ENCODE results near the gene MOGAT3. TPM values are rescaled to one million over a fixed set of nuclear protein-coding genes. Genes with fewer than 3 reads are reported as not detected.

The MOGAT3 gene
- total RNA-seq, 1 experiment from 2014 or later = 0.15 TPM

GRCh38 chr7:101163279-101164070 lies 37.4 kb downstream of the MOGAT3 start:
- H3K79me1 ChIP-seq (ENCODE audit: insufficient read depth, low read depth, low read length, poor library complexity, severe bottlenecking) = no peaks in the 10 kb centered on the region
- H2BK15ac ChIP-seq (ENCODE audit: low read depth, low read length) = no peak overlapping the region
- no peak overlapping the region for H2AK5ac ChIP-seq (ENCODE audit: insufficient read length, low read length)
- no peak overlapping the region for H2BK12ac ChIP-seq (ENCODE audit: insufficient read length, low read depth, low read length)
- H3K14ac ChIP-seq (ENCODE audit: insufficient read depth, low read length) = no peak overlapping the region
- H3K27me3 Mint-ChIP-seq (ENCODE audit: low read depth) = peaks cover 37% of the 10 kb centered on the region
- no peak overlapping the region for H3K18ac ChIP-seq (ENCODE audit: insufficient read length, low read depth, low read length)
- H4K8ac ChIP-seq (replicated peaks; ENCODE audit: insufficient read length, low read depth, low read length) = no peak overlapping the region
- H3K36me3 Mint-ChIP-seq (ENCODE audit: insufficient read depth in 1 of 3, low read depth in 3 of 3) = peaks cover 0 to 8% (median 7%) of the 10 kb centered on the region in 3 experiments; a peak in 3 of 7 replicates
- peaks cover 3% of the 10 kb centered on the region; the same call in 1 of the 2 replicates for H3K27me3 ChIP-seq (ENCODE audit: insufficient read depth, low read length)
- H4K20me1 ChIP-seq (ENCODE audit: control insufficient read depth, insufficient read depth, insufficient read length) = no peaks in the 10 kb centered on the region
- H2BK120ac ChIP-seq (ENCODE audit: low read depth, low read length, poor library complexity, severe bottlenecking) = no peak overlapping the region
- no peak overlapping the region for H3K27ac ChIP-seq (ENCODE audit: insufficient read length, low read depth, low read length)
- no peak overlapping the region for H2AFZ ChIP-seq (ENCODE audit: low read length)
- no peaks in the 10 kb centered on the region for H3K9me3 Mint-ChIP-seq
- H2BK20ac ChIP-seq (ENCODE audit: low read depth, low read length, poor library complexity, severe bottlenecking) = no peak overlapping the region
- no peak overlapping the region for H3K4ac ChIP-seq (ENCODE audit: low read depth, low read length)
- no peak overlapping the region for H3K56ac ChIP-seq (ENCODE audit: insufficient read length, low read depth, low read length)
- no peak overlapping the region for H3T11ph ChIP-seq (ENCODE audit: low read length)
- H3K4me3 Mint-ChIP-seq = peak overlapping the region; percentile 83 to 87
- H3K23ac ChIP-seq (ENCODE audit: insufficient read length, low read depth, low read length) = no peak overlapping the region
- peak overlapping the region in 1 of 3 experiments; percentile 88; a peak in 2 of 7 replicates for H3K27ac Mint-ChIP-seq
- no CpG with 5 or more reads among the region's 92 CpGs for WGBS (ENCODE audit: extremely low coverage, insufficient read length, low lambda C conversion rate)
- H3K79me2 ChIP-seq (ENCODE audit: insufficient read depth, low read length) = no peaks in the 10 kb centered on the region
- peaks cover 14% of the 10 kb centered on the region; the same call in 1 of the 2 replicates for H3K4me1 ChIP-seq (ENCODE audit: insufficient read depth, low read length)
- H4K91ac ChIP-seq (ENCODE audit: insufficient read length, low read depth, low read length) = no peak overlapping the region
- peaks cover 40% of the 10 kb centered on the region for H3K23me2 ChIP-seq (ENCODE audit: insufficient read length, low read depth, low read length, poor library complexity, severe bottlenecking)
- DNase-seq = peak; percentile 82
- peaks cover 49 to 68% of the 10 kb centered on the region in 2 experiments for H3K4me1 Mint-ChIP-seq
- no peak overlapping the region for H4K5ac ChIP-seq (ENCODE audit: insufficient read length, low read depth, low read length)
- no peak for TF ChIP-seq CTCF (conservative IDR thresholded peaks at IDR 0.05)
- H3K4me2 ChIP-seq (ENCODE audit: insufficient read depth, insufficient read length, low read length) = peak overlapping the region; percentile 65
- H2BK5ac ChIP-seq (ENCODE audit: insufficient read length, low read length) = no peak overlapping the region
- H3K9ac ChIP-seq (ENCODE audit: extremely low read depth, insufficient read length, low read length) = no peak overlapping the region
- no peaks in the 10 kb centered on the region for H3K9me3 ChIP-seq (ENCODE audit: control insufficient read depth, low read depth, low read length)
